ENCODE measurements around the gene EFHD2.
"Not testable (repeated sequence)": the region's sequence is repeated elsewhere in the genome, so short reads cannot be mapped to it uniquely, and the experiment has no call there.

The EFHD2 gene, protein sequence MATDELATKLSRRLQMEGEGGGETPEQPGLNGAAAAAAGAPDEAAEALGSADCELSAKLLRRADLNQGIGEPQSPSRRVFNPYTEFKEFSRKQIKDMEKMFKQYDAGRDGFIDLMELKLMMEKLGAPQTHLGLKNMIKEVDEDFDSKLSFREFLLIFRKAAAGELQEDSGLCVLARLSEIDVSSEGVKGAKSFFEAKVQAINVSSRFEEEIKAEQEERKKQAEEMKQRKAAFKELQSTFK
- total RNA-seq, result 116 to 303 (median 207) reads per million in 17 experiments

- peak; percentile 85 to 97 (median 92) for DNase-seq
These were observed at the start of gene EFHD2 for GRCh38 chr1:15409388-15410222. Gene EFHD2 (plus strand): TSS chr1:15409888. CDS start chr1:15409972, 84 bp downstream.

GRCh38 chr1:15360700-15361099 lies 49.0 kb upstream of the EFHD2 start:
- no peak for DNase-seq

GRCh38 chr1:15362096-15362736 lies 47.5 kb upstream of the EFHD2 start:
- no peak for DNase-seq

DNA sequence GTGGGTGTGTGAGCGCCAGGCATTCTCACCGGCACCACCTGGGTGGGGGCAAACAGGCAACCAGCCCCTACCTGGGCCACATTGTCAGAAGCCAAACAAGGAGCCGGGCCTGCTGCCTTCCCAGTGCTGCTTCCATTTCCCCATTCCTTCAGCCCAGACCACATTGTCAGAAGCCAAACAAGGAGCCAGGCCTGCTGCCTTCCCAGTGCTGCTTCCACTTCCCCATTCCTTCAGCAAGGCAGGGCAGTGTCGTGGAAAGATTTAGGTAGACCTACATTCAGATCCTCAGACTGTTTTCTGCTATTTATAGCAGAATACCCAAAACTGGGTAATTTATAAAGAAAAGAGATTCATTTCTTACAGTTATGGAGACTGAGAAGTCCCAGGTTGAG lies 47.0 kb upstream of the EFHD2 start:
- peak; percentile 54 to 77 (median 70) for DNase-seq

DNA sequence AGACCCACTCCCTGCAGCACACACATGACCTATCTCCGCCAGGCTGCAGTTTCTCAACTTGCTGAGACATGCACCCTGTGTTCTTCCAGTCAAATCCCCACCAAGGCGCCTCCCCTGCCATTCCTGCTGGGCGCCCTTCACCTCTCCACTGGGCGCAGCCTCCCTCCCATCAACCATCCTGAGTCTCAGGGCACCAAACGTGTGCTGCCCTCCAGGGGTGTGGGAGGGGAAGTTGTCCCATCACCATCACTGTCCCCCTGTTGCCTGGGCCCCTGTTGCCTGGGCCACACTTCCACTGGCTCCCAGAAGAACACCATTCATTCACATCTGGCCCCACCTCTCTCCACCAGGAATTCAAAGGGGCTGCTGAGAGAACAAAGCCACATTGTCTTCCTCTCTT lies 44.9 kb upstream of the EFHD2 start:
- no peak for DNase-seq

DNA sequence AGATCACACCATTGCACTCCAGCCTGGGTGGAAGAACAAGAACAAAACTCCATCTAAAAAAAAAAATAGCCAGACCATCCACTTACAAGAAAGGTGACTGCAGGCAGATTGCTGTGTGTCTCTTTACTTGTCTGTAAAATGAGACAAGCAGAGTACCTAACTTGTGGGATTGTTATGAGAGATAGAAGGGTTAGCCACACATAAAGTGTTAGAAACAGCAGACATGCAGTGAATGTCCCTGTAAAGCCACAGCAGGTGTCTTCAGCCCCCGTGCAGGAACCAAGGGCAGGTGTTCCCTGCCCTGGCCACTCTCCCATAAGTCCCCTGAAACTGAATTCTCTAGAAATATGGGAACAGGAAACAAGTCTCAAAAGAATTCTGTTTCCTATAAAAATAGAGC lies 40.8 kb upstream of the EFHD2 start:
- no peak for DNase-seq

DNA sequence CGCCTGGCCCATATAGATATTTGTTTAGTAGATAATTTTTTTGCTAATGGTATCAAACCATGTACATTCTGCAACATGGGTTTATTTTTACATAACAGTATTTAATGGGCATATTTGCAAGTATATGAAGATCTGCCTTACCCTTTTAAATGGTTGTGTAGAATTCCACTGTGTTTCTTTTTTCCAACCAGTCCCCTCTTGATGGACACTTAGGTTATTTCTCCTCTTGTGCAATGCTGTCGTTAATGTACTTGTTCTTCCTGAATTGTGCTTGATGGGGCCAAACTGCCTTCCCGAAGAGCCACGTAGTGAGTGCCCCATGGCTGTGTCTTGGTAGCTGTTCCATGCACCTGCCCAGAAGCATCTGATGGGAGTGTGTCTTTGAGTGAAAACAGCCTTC lies 39.4 kb upstream of the EFHD2 start:
- DNase-seq, result no peak

GRCh38 chr1:15370781-15371520 lies 38.7 kb upstream of the EFHD2 start:
- no peak for DNase-seq

GRCh38 chr1:15371610-15372545 lies 37.8 kb upstream of the EFHD2 start:
- DNase-seq, result peak in 3 of 4 experiments; percentile 12 to 37 (median 20)

DNA sequence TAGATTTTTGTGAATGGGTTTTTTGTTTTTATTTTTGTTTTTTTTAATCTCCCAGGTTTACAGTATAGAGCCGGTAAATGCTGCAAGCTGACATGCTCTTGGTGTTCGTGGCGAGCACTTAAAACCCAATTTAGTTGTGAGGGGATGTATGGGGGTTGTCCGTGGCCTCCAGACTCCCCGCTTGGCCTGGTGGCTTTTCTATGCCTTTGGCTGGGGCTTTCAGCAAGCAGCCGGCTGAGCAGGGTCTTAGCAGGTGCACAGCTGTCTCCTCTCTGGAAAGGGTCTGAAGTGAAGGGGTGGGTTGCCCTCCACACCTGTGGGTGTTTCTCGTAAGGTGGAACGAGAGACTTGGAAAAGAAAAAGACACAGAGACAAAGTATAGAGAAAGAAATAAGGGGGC lies 31.0 kb upstream of the EFHD2 start:
- no peak for DNase-seq

- DNase-seq, result not testable (repeated sequence)
These were observed 30.5 kb upstream of the EFHD2 start for GRCh38 chr1:15379151-15379550.

- DNase-seq, result no peak
These were observed 28.8 kb upstream of the EFHD2 start for GRCh38 chr1:15380601-15381508.

GRCh38 chr1:15381805-15382204 lies 27.9 kb upstream of the EFHD2 start:
- DNase-seq, result no peak

- no peak for DNase-seq
These were observed 26.8 kb upstream of the EFHD2 start for GRCh38 chr1:15382601-15383518.

DNA sequence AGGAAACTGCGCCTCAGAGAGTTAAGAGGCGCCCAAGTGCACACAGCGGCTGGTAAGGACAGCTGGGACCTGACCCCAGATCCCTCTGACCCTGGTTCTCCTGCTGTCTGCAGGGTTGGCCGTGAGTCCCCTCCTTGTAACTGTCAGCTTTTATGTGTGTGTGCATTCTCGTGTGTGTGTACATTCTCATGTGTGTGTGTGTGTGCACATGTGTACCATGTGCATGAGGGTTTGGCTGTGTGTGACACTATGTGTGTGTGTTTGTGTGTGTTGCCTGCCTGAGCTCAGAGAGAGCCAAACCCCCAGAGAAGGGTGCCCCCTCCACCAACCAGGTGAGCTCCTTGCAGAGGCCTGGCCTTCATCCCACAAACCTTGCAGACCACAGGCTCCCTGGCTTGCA lies 25.9 kb upstream of the EFHD2 start:
- DNase-seq, result no peak

DNA sequence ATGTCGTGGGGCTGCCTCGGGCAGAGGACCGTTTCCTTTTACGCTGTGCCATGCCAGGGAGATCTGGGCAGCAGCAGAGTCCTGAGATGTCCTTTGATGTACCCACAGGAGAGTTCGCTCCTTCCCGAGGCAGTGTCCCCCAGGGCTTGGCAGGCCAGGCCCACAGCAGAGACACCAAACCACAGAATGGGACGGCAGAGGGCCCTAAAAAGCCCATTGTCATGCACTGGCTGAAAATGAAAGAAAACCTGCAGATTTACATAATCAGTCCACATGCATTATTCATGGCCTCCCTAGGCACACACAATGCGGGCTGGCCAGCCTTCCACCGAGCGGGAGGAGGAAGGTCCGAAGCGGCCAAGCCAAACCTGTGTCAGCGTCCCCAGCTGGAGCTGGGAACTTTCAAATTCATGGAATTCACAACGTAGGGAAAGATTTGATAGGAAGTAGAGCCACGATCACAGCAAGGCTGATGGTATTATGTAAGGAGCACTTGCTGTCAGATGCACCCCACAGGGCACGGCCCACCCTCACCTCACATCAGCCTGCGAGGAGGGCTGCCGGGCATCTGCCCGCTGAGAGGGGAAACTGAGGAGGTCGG lies 25.3 kb upstream of the EFHD2 start:
- DNase-seq, result peak in 3 of 4 experiments; percentile 21 to 32 (median 21)

- no peak for DNase-seq
These were observed 24.3 kb upstream of the EFHD2 start for GRCh38 chr1:15385420-15385819.

DNA sequence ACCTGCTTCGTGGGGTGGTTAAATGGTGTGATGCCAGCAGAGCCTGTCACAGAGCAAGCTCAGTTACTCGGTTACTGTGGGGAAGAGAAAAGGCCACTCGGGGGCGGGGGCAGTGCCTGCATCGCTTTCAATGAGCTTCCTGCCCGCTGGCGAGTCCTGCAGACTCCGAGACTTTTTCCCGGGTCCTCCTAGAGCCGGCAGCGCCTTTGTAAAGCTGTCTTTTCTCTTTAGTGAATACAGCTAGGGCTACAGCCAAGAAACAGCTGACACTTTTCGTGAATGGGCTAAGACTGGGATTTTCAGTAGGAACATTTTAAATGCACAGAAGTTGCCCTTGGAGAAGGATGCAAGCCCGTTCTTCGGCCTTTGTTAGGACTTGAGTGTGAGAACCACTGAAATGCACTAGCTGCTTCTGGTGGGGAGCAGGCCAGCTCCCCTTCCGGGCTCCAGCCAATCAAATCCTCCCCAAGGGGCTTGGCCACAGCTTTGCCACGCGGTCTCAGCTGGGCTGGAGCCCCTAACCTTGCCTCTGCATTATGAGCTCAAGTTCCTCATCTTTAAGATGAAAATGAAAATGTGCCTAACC lies 23.4 kb upstream of the EFHD2 start:
- peak; percentile 27 to 67 (median 50) for DNase-seq
